ENCODE measurements around the gene SHH.
"Not testable (repeated sequence)": the region's sequence is repeated elsewhere in the genome, so short reads cannot be mapped to it uniquely, and the experiment has no call there.

The SHH gene

DNA sequence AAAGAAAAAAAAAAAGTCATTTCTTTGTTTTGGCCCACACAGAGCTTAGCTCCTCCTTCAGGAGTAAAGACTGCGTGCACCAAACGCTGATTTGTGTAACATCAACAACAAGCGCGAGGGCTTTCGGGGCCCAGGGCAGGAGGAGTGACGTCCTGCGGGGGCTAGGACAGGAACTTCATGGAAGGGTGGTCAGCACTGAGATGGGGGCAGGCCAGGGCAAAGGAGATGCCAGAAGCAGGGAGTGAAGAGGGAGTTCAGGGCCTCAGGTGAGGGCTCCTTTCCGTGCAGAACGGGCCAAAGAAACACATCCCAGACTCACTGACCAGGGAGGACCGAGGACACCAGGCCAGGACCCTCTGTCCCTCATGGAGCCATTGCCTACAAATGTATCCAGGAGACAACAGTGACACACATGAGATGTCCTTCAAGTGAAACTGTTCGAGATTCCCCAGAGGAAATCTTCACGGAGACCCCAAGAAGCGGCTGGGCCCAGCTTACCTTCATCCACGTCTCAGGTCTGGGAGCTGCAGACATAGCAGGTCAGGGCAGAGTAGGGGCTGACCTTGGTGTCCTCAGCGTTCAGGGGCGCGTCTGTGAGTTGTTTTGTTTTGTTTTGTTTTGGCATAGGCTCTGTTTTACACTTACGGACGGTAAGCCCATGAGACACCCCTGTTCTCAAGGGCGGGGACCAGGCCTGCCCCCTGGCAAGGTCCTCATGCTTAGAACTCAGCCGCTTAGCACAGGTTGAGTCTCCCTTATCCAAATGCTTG is 30.4 kb upstream of the SHH start:
- no peak for DNase-seq

DNA sequence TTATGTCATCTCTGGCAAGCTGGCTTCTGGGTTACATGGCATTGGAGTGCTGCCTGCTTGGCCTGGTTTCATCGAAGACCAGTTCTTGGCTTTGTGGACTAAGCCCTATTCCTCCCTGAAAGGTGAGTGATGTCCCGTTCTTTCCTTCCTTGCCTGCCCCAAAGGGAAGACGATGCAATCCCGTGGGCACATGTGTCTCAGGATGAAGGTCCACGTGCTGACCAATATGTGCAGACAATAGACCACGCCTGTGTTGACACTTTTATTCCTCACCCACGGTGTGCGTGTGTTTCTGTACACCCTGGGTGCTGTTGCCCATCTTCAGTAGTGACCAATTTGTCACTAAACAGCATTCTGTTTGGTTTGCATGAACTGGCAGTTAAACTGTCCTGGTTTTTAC is 28.6 kb upstream of the SHH start:
- DNase-seq = no peak

DNA sequence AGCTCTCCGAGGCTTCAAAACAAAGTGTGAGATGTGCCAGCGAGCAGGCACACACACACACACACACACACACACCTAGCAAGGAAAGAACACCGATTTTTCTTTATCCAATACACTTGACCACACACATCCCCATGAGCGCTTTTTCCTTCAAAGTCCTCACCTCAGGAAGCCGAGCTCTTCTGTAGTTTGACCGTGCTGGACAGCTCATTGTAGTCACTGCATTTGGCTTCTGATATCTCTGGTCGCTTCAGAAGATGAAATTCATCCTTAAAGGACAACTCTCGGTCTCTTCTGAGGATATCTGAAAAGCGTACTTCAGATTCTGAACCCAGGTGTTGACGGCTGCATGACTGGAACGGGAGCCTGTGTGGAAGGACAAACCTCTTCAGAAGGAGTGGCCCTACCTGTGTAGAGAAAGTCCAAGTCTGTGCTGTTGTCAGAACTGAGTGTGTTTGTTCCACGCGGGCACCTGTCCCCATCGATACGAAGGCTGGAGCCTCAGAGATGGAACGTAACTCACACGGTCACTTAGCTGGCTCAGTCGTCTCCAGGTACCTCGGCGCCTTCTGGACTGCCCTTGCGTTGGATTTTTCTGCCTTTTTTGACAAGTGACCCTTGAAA is 28.1 kb upstream of the SHH start:
- no peak for DNase-seq

DNA sequence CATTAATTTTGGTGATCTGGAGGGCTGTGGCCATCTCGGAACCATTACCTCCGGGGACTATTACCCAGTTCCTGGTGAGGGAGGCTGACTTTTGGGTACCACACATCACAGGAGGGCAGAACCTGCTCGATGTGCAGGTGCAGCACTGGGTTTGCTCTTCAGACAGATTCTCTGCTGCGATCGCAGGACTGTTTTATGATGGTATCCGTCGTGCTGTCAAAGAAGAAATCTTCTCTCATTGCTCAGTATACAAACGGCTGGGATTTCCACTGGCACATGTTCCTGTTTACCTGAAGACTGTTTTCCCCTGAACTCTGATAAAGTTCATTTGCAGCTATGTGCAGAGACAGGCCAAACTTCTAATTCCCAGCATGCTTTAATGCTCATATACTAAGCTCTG is 27.2 kb upstream of the SHH start:
- no peak for DNase-seq

DNA sequence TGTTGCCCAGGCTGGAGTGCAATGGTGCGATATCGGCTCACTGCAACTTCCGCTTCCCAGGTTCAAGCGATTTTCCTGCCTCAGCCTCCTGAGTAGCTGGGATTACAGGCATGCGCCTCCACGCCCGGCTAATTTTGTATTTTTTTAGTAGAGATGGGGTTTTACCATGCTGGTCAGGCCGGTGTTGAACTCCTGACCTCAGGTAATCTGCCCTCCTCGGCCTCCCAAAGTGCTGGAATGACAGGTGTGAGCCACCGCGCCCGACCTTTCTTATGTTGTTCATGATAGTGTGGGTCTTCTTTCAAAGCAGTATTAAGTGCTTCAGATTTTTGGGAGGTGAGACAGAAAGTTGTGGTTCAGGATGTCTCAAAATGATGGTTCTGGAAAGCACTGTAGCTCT is 26.0 kb upstream of the SHH start:
- not testable (repeated sequence) for DNase-seq

DNA sequence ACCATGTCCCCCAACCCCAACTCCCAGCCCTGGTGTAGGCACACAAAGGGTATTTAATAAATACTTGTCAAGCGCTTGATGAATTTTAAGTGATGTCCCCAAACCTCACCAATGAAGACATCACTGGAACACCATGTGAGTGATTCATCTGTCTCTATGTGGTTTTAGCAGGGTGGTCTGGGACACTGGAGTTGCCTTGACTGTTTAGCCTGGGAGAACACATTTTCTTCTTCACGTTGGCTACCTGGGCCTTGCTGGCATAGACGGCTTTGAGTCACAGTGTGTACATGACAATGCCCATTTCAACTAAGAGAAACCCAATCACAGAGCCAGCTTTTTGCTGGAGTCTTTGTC is 24.8 kb upstream of the SHH start:
- no peak for DNase-seq

DNA sequence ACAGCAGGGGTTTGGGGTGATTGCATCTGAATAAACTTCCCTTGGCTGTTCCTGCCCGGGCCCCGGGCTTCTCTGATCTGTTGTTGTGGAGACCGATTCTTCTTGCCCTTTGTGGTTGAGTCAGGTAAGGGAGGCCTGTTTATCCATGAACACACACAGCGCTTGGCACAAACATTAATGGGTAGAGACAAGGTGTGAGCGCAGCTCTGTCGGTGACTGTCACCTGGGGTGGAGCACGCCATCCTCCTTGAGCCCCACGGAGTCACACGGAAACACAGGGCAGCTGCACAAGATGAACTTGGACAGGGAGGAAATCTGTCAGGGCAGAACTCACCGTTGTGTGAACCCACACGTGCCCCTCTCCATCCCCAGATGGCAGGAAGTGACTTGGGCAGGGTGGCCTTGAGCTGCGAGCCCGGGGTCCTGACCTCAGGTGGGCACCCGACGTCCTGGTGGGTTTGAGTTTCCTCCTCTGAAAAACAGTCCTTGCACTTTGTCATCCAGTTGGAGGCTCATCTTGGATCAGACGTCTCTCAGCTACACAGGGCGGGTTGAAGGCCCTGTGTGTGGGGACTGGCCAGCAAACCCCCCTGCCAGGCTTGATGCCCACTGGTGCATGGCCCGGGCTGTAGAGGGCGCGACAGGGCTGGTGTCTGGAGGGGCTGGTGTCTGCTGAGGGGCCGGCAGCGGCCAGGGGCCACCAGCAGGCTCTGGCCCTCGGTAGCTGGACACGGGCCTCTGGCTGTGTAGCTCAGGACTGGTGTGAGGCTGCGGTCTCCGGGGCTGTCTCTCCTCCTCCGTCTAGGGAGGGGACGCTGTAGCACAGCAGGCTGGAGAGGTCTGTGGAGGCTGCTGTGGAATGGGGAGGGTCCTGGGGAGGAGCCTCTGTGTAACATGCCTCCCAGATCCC is 24.2 kb upstream of the SHH start:
- no peak for DNase-seq

DNA sequence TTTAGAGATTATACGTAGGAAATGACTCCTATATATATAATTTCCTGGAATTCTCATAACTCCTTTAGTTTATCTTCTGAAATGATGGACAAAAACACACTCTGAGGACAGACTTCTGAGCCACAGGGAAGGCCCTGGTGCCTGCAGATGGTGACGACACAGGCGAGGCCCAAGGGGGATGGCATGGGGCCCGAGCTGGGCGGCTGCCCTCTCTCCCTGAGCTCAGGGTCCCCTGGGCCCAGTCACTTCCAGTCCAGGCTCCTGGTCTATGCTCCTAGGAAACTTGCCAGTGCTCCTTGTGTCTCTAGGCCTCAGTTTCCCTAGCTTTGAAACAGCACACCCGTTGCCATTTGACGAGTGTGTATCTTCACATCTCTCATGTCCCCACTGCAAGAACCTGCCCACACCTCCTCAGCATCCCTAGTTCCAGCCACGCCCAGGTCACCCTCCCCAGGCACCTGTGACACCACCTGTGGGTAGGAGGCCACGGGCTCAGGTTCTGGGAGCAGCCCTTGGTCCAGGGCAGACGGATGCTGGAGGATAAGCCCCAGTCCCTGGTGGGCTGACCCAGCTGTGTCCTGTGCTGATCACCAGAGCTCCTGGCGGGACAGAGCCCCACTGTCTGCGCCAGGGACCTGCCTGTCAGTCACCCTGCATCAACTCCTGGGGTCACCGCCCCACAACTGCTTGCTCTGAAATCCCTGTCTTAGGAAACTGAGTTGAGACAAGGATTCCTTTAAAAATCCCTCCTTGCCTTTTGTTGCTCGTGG is 23.4 kb upstream of the SHH start:
- DNase-seq = no peak

DNA sequence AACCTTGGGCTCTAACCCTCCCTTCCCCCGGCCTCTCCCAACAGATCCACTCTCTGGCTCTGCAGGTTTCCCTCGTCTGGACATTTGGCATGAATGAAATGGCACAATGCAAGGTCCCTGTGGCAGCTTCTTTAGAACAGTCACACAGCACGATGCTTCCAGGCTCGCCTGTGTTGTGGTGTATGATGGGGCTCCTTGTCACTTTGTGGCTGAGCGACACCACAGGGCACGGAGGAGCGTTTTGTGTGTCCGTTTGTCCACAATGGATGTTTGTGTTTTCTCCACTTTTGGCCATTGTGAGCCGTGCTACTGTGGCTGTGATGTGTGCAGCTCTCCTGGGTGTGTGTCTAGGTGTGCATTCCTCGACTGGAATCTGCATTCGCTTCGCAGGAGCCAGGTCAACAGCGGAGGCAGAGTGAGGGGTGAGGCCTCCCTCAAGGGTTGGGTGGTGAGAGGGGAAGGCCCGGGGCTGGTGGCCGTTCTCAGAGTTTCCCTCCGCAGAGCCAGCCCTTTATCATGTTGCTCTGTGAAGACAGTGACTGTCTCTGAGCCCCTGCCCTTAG is 22.3 kb upstream of the SHH start:
- DNase-seq = no peak

DNA sequence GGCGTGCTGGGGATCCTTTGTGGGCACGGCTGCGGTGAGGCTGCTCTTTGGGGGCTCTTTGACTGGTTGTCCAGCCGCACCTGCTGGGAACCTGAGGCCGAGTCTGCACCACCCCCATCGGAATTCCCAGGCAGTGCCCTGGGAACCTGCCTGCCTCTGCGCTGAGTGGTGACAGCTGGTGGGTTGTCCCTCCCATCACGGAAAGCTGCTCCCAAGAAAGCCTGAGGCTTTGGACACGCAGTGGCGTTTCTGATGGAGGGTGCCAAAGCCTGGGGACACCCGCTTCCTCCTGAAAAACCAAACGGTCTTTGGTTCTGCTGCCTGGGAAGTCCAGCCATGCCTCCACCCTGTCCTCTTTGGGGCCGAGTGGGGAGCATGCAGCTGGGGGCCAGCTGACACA is 21.4 kb upstream of the SHH start:
- DNase-seq = no peak

DNA sequence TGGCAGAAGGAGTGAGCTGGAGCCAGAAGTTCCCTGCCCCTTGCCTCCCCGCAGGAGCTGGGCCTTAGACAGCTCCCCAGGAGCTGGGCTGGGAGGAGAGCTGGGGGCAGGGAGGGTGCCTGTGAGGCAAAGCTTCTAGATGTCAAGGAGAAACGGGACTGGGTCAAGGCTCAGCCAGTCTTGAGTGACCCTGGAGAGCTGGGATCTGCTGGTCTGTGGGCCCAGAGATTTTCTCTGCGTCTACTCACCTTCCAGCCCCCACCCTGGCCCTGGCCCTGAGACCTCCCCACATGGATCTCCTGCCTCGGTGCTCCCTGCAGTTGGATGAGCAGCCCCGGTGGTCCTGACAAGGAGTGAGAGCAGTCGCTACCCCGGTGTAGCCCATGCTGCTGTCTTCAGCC is 20.3 kb upstream of the SHH start:
- DNase-seq = no peak

DNA sequence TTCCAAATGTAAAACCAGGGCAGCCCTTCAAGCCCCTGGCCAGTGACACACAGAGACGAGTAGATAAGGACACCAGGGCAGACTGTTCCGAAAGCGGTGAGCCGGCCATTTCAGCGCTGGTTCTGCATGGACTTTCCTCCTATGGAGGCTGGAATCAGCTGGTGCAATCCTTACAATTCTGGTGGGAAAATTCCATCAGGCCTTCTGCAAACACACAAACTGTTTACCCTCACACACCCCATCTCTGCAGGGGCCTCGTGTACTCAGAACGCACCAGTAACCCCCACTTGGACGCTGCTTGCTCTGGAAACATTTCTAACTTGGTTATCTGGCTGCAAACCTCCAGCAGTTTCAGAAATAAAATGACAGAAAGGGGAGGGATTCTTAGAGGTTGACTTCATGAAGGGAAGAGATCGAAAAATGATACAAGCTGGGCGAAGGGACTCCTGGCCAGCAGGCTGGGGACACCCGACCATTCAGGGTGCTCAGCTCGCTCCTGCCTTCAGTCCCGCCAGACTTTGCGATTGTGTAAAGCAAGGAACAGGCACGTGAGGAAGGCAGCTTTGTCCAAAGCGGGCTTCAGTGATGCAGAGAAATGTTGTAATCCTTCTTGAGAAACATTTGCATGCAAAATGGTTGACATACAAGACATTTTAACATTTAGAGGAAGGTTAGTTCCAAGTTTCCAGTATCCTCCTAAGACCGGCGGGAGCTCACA is 19.7 kb upstream of the SHH start:
- no peak for DNase-seq

DNA sequence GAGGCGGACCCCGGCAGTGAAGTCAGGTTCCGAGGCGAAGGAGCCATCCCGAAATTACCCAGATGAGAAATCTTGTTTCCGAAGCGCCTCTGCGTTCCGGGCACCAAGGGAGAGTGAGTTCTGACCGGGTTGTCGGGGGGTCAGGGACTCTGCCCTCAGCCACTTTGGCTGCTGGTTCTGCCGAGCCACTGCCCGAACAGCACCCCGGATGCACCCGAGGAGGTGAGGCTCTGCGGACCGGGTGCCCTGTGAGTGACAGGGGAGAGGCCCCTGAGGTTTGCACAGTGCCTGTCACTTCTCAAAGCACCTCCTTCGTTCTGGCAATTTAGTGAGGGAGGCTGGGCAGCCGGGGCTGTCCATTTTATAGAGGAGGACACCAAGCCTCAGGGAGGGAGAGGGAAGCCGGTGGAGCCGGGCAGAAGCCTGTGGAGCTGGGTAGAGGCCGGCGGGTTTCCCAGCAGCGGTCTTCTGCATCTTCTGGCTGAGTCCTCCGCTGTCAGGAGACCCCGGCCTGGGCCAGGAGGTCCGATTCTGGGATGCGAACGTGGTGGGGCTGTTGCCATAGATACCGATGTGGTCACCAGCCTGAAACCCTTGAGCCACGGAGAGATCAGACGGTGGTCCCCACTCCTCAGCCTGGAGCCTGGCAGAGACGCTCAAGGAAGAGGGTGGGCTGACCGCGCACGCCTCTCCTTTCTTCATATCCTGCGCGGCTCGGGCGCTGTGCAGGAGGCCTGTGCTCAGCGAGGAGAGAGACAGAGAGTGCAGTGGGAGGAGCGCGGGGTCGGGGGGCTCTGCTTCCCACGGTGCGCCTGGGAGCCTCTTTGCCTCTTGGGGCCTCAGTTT is 18.9 kb upstream of the SHH start:
- DNase-seq = no peak

DNA sequence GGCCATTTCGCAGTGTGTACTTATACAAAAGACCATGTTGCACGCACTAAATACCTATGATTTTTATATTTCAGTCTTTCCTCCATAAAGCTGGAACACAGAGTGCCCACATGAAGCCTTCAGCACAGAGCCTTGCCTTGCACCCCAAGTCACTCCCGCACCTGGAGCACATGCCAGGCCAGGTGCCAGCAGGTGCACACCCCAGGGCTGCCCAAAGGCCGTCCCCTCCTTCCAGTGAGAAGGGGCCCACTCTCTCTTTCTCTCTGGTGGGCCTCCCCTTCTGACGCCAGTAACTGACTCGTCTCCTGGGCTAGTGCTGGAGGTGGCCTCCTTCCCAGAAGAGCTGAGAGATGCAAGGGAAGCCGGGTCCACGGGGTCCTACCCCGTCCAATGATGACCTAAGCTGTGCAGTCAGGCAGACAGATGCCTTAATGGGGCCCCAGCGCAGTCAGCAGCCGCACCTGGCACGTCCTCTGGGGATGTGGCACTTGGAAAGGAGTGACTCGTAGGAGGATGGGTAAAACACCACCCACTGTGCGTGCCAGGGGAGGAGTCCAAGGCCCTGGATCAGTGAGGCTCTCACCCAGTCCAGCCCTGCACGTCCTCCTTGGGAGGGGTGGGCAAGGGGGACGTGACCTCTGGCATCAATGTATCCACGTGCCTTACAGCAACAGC is 17.7 kb upstream of the SHH start:
- no peak for DNase-seq

DNA sequence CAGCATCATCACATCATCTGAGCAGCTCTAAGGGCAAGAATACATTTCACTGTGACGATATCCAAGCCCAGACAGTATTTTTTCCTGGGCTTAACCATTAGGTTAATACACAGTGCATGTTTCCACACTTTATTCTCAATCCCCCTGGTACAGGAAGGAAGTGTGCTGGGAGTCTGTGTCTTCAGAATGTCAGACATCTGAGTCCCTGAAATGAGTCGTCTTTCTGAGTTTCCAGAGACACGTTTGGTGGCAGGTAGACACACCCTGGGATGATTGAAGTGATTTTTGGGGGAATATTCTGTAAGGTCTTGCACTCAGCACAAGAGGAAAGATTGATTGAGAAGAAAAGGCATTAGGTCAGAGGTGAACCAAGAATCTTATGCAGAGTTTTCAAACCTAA is 13.1 kb upstream of the SHH start:
- DNase-seq = no peak

DNA sequence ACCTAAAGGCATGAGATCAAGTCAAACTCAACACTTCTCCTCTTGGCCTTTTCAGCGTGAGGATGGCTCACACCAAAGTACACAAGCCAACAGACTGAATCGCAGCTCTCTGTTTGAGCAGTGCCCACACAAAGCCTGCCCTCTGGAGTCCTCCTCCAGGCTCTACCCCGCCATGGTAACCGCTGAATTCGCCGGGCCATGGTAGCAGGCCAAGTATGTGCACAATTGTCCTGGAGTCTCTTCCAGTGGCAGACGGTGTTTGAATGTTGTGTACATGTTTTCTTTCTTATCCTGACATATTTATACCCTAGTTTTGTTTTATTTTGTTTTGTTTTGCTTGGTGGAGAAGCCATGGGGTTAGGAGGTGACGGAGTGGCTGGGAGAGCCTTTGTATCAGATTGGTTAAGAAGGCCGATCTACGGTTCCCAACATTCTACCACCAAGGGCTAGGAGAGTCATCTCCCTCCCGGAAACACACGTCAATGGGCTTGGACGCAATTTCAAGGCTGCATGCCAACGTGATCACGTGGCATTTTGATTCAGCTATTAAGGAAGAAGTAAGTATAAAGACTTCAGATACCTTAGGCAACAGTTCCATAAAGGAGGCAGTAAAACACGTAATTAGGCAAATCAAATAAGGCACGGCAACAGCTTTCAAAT is 12.1 kb upstream of the SHH start:
- no peak for DNase-seq

DNA sequence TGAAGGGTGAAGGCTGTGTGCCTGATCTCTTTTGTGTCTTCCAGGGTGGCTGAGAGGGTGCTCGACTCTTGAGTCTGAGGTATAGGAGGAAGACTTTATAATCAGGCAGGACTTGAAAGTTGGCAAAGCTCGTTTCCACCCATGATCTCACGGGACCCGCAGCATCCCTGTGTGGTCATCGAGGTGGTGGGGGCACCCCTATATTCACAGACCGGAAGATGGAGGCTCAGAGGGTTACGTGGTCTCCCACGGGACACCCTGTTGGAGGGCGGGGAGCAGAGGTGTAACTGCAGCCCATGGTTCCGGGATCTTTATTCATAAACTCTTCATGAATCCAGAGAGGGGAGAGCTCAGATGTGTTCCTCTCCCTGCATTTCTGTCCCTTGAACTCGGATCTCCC is 9.6 kb upstream of the SHH start:
- no peak for DNase-seq

DNA sequence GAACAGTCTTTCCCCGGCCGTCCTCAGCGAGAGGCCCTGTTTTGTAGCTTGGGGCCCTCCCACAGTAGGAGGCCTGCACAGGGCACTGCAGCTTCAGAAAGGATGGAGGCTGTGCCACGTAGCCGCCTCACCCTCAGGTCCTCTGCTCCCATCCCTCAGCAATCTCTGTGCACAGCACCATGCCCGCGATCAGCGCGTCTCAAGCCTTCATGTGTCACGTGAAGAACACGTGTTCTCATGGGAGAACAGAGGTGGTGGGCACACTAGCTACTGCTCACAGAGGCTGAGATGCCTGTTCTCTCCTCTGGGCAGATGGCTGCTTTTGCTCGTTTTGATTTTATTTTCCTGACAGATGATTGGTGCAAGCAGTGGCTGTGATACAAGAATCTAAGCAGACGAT is 8.5 kb upstream of the SHH start:
- DNase-seq = no peak

DNA sequence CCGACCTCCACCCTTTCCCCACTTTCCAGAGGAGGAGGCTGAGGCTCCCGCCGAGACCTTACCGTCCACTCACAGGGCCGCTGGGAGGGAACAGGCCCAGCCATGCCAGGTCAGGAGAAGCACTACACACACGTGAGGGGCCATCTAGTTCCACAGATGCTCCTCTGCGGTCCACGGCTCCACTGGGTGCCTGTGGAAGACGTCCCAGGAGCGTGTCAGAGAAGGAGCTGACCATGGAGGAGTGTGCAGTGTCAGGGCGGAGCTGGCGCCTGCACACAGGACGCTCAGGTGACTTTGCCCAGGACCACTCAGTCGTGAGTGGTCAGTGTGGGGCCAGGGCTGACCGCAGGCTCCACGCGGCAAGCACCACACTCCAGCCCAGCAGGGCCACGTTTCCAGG is 8.0 kb upstream of the SHH start:
- DNase-seq = no peak

DNA sequence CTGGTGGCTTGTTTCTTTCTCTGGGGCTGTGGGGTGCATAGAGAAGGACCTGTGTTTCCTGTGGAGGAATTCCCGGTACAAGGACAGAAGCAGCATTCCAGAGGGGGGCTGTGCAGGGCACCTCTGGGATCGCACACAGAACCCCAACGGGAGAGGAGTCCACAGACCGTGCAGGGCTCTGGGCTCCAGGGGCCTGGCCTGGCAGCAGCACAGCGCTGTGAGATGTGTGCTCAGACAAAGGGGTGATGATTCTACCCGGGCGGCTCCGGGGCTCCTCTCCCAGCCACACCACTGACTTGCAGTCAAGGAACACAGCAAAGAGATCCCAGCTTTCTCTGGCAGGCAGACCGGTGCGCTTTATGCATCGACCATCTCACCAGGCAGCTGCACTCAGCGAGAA is 6.9 kb upstream of the SHH start:
- no peak for DNase-seq
